HepG2 (cell line): ENCODE measurements around the gene SPON1. TPM values are rescaled to one million over a fixed set of nuclear protein-coding genes. Genes with fewer than 3 reads are reported as not detected.

Experiments used
- ATAC-seq: fragments of 200-7000 bp; cut with Tn5 transposase; 3 replicates; pipeline ENCODE4 v1.9.1; 2020; ENCODE audit warnings: mild to moderate bottlenecking, moderate library complexity
- BruUV-seq: library from RNA; stranded (reverse); fragments of 400-500 nt; replicated peaks from 2 replicates; lab custom pipeline; 2021; lab: Mats Ljungman, UMichigan
- CTCF ChIA-PET: fragments of 300-600 bp; formaldehyde crosslinking; extraction: SDS; loops from one replicate; lab custom pipeline; 2021; ENCODE audit warnings: low total read pairs, inconsistent platforms, low intra/inter-chr PET ratio; lab: Yijun Ruan, JAX
- POLR2A ChIA-PET: fragments of 350-600 bp; sonication (Branson Sonifier 250); formaldehyde crosslinking; loops from one replicate; lab custom pipeline; 2020; ENCODE audit warnings: antibody characterized with exemption, inconsistent platforms; lab: Yijun Ruan, JAX
- DNase-seq: peaks from one replicate; pipeline ENCODE4 v3.0.0-alpha.2; 2015; ENCODE audit warnings: low spot score
- FAIRE-seq: peaks from 3 replicates; lab custom pipeline; 2011; peaks lifted over from hg19 to GRCh38; lab: Jason Lieb, UNC
- H2AFZ ChIP-seq: one replicate; pipeline ENCODE4 v1.6.1; 2011; ENCODE audit warnings: low read length, inconsistent platforms
- H3K27ac ChIP-seq: fragments of 300-600 bp; 3 replicates; pipeline ENCODE4 v1.8.0; 2011; ENCODE audit warnings: mixed run types, mild to moderate bottlenecking, mixed read lengths, low read length, inconsistent platforms; ENCODE audit not compliant: insufficient read depth; ENCODE audit errors: extremely low read length
- H3K27me3 ChIP-seq, 2 experiments: fragments of 200-600 bp in 1 of 2; 2 replicates in 1 of 2; 3 replicates in 1 of 2; pipeline versions ENCODE4 v1.6.0 to v1.8.0; 2011; ENCODE audit warnings: low read length in 2 of 2, mild to moderate bottlenecking in 2 of 2, moderate library complexity in 2 of 2, inconsistent platforms in 1 of 2; ENCODE audit not compliant: insufficient read depth in 2 of 2, control insufficient read depth in 1 of 2
- H3K36me3 ChIP-seq, 2 experiments: fragments of 200-600 bp in 1 of 2; replicated peaks in 1 of 2; 2 replicates in 1 of 2; 3 replicates in 1 of 2; pipeline versions ENCODE4 v1.5.1 to v1.8.0; 2011; ENCODE audit warnings: low read length in 2 of 2, inconsistent platforms in 1 of 2; ENCODE audit not compliant: insufficient read depth in 2 of 2, control insufficient read depth in 1 of 2
- H3K4me1 ChIP-seq: 2 replicates; pipeline ENCODE4 v1.5.1; 2012; ENCODE audit warnings: low read length, inconsistent platforms; ENCODE audit not compliant: insufficient read depth
- H3K4me2 ChIP-seq: 2 replicates; pipeline ENCODE4 v1.6.0; 2011; ENCODE audit warnings: low read depth, low read length, inconsistent platforms
- H3K4me3 ChIP-seq, 3 experiments: fragments of 200-600 bp in 1 of 3; sonication (generic), shearing (Covaris generic) in 1 of 3; replicated peaks in 1 of 3; 2 replicates each; pipeline ENCODE4 v1.5.1; 2011 to 2016; ENCODE audit warnings: low read length in 3 of 3, inconsistent platforms in 2 of 3, low read depth in 2 of 3, mild to moderate bottlenecking in 2 of 3, control low read depth in 1 of 3, mixed read lengths in 1 of 3; ENCODE audit not compliant: insufficient read depth in 1 of 3
- H3K79me2 ChIP-seq: one replicate; pipeline ENCODE4 v1.6.1; 2011; ENCODE audit warnings: low read length, inconsistent platforms; ENCODE audit not compliant: insufficient read depth
- H3K9ac ChIP-seq: 2 replicates; pipeline ENCODE4 v1.6.0; 2011; ENCODE audit warnings: mild to moderate bottlenecking, low read depth, low read length, inconsistent platforms; ENCODE audit not compliant: insufficient read depth
- H3K9me3 ChIP-seq: 2 replicates; pipeline ENCODE4 v1.5.1; 2012; ENCODE audit warnings: mild to moderate bottlenecking, low read length
- H4K20me1 ChIP-seq: 2 replicates; pipeline ENCODE4 v1.6.0; 2011; ENCODE audit warnings: inconsistent platforms, mild to moderate bottlenecking, low read length, moderate library complexity; ENCODE audit not compliant: insufficient read depth
- BRCA1 ChIP-seq: sonication (generic); formaldehyde crosslinking; IDR thresholded peaks from 2 replicates; pipeline ENCODE4 v1.4.0; 2020; ENCODE audit warnings: missing genetic modification reagents
- HOXA3 ChIP-seq: sonication (generic); formaldehyde crosslinking; IDR thresholded peaks from 2 replicates; pipeline ENCODE4 v1.5.0; 2020; ENCODE audit warnings: missing genetic modification reagents
- MAFK ChIP-seq, 2 experiments: IDR thresholded peaks in 1 of 2; conservative IDR thresholded peaks in 1 of 2; 2 replicates each; pipeline ENCODE4 v1.6.1; 2011; ENCODE audit warnings: improper control_type of control experiment in 2 of 2, low read length in 2 of 2
- NRL ChIP-seq: sonication (generic); formaldehyde crosslinking; IDR thresholded peaks from 2 replicates; pipeline ENCODE4 v1.5.0; 2020; ENCODE audit warnings: missing genetic modification reagents, mild to moderate bottlenecking, moderate library complexity, borderline replicate concordance
- ZBTB37 ChIP-seq: sonication (generic); formaldehyde crosslinking; IDR thresholded peaks from 2 replicates; pipeline ENCODE4 v1.4.0; 2020; ENCODE audit warnings: mild to moderate bottlenecking, missing genetic modification reagents
- ZFP62 ChIP-seq: sonication (generic); formaldehyde crosslinking; IDR thresholded peaks from 2 replicates; pipeline ENCODE4 v1.4.0; 2020; ENCODE audit warnings: missing genetic modification reagents
- ZNF260 ChIP-seq: sonication (generic); formaldehyde crosslinking; IDR thresholded peaks from 2 replicates; pipeline ENCODE4 v1.4.0; 2020; ENCODE audit warnings: missing genetic modification reagents, low read depth, mild to moderate bottlenecking, borderline replicate concordance
- ZNF276 ChIP-seq: sonication (generic); formaldehyde crosslinking; IDR thresholded peaks from 2 replicates; pipeline ENCODE4 v1.4.0; 2020; ENCODE audit warnings: mild to moderate bottlenecking, low read depth, missing genetic modification reagents
- WGBS: methylation state at CpG from one replicate; pipeline ENCODE4 v1.1.6; 2017; ENCODE audit warnings: low lambda C conversion rate; 5-methylcytosine and 5-hydroxymethylcytosine counted together
- in situ Hi-C: cut with HindIII; loops from 2 replicates; pipeline ENCODE4 v1.10.0; 2017; ENCODE audit warnings: low pct_unique_long_range_greater_than_20kb; ENCODE audit not compliant: extremely low pct_ligation_motif_present
- intact Hi-C: fragments of 100-400 bp; cut with micrococcal nuclease; formaldehyde crosslinking; loops from one replicate; pipeline ENCODE4 v1.10.0; 2022; ENCODE audit not compliant: unreplicated experiment
- polyA plus RNA-seq, 8 experiments: library from polyadenylated mRNA; depleted of rRNA in 3 of 8; stranded (reverse) in 7 of 8; unstranded in 1 of 8; fragments of >200 nt; fragmentation: Illumina TruSeq in 4 of 8; extraction: Trizol in 4 of 8; gene quantifications; 2 replicates each; pipeline versions ENCODE4 v1.2.1 to v1.2.3, GENCODE V29; 2011 to 2016; ENCODE audit warnings: low read depth in 4 of 8, missing spikeins in 1 of 8, mixed read lengths in 1 of 8; ENCODE audit not compliant: insufficient read depth in 1 of 8
- total RNA-seq, 5 experiments: library from RNA; depleted of rRNA; stranded (reverse); fragments of >200 nt; fragmentation: Illumina TruSeq; extraction: Trizol; gene quantifications; 2 replicates each; pipeline ENCODE4 v1.2.3, GENCODE V29; 2016; ENCODE audit warnings: low read depth in 1 of 5

SPON1 gene
- total and polyA plus RNA-seq, 2 of the 13 experiments (the other 11 are each of a cell fraction or from before 2014, with no cell fraction given) = not detected

- no peak for TF ChIP-seq BRCA1 (CRISPR knock-in tag)
- no peak for TF ChIP-seq ZBTB37 (CRISPR knock-in tag)
- TF ChIP-seq HOXA3 (CRISPR knock-in tag) = no peak
- TF ChIP-seq ZNF260 (CRISPR knock-in tag) = no peak
- TF ChIP-seq NRL (CRISPR knock-in tag) = no peak
- no peak for TF ChIP-seq ZFP62 (CRISPR knock-in tag)
- TF ChIP-seq, all 625 proteins: peak for 0
Measured at GRCh38 chr11:14259878-14260277, 297.4 kb downstream of the SPON1 start (continued).

GRCh38 chr11:14261066-14261465, 298.5 kb downstream of the SPON1 start:
- 89% methylated on average over 4 of the region's 4 CpGs for WGBS
- Histone ChIP-seq H4K20me1 (no peaks in the 10 kb centered on the region), H3K9me3 (no peaks in the 10 kb centered on the region), H3K36me3 (no peaks in the 10 kb centered on the region), H3K79me2 (no peaks in the 10 kb centered on the region), H3K27me3 (no peaks in the 10 kb centered on the region), H2AFZ (no peak overlapping the region), H3K4me3 (no peak overlapping the region), H3K4me2 (no peak overlapping the region), H3K27ac (no peak overlapping the region), H3K4me1 (peaks cover 11% of the 10 kb centered on the region), H3K9ac (no peak overlapping the region)
- no TSS peak for BruUV-seq
- TF ChIP-seq MAFK (conservative IDR thresholded peaks at IDR 0.05 in 1 of 2, IDR thresholded peaks at IDR 0.05 in 1 of 2; ENCODE audit: low read length in 2 of 2) (peak in 1 of 2 experiments; percentile 34; a peak in 1 of 4 replicates), ZNF276 (no peak)
- ChIA-PET POLR2A (no interaction called here), CTCF (no interaction called here)
- FAIRE-seq (no peak), ATAC-seq (no peak), DNase-seq (no peak)
- in situ Hi-C loops (no loop called here), intact Hi-C loops (no loop called here)
